Colonic mucosa (tissue), 4 donors: Measurements from ENCODE around the gene RUNX3. TPM values are rescaled to one million over a fixed set of nuclear protein-coding genes. Genes with fewer than 3 reads are reported as not detected.

ENCODE experiments used
- DNase-seq: peaks from one replicate; pipeline ENCODE4 v3.0.0-alpha.2; 2020
- H3K27ac ChIP-seq: fragments of 200-600 bp; one replicate; pipeline ENCODE4 v1.8.0; 2021
- H3K27me3 ChIP-seq: fragments of 200-600 bp; one replicate; pipeline ENCODE4 v1.8.0; 2021
- H3K36me3 ChIP-seq: fragments of 200-600 bp; one replicate; pipeline ENCODE4 v1.8.0; 2021
- H3K4me1 ChIP-seq: fragments of 200-600 bp; one replicate; pipeline ENCODE4 v1.8.0; 2021; ENCODE audit warnings: mild to moderate bottlenecking
- H3K4me3 ChIP-seq: fragments of 200-600 bp; one replicate; pipeline ENCODE4 v1.8.0; 2021
- H3K9ac ChIP-seq, 2 donors: one replicate each; pipeline ENCODE4 v1.7.0; 2013; ENCODE audit warnings: control low read depth in 2 of 2, low read depth in 2 of 2, low read length in 2 of 2
- H3K9me3 ChIP-seq: fragments of 200-600 bp; one replicate; pipeline ENCODE4 v1.8.0; 2021
- CTCF ChIP-seq: fragments of 200-600 bp; IDR thresholded peaks from one replicate; pipeline ENCODE4 v1.8.0; 2022; ENCODE audit warnings: antibody characterized with exemption, mild to moderate bottlenecking
- intact Hi-C: fragments of 100-400 bp; cut with DNase I; formaldehyde crosslinking; loops from one replicate; pipeline ENCODE4 v1.14.1; 2022
- total RNA-seq, 2 donors: library from RNA; stranded (reverse); fragmentation: NEBNext Ultra II Directional in 1 of 2; extraction: Animal tissue kit (Norgen Biotek cat#: 25700) in 1 of 2; gene quantifications; one replicate each; pipeline ENCODE4 v1.2.1, GENCODE V29; 2021
- donor health status: healthy.
- donor health status: DM: no; HTN: no; CAD: no.
- donor health status: DM: no; HTN: no; CAD: no.

RUNX3 gene
- total RNA-seq, 2 donors from 2014 or later = 1.6 to 3.2 TPM

GRCh38 chr1:24961961-24962861 is 32.1 kb upstream of the RUNX3 start:
- Histone ChIP-seq H3K27ac (no peak overlapping the region), H3K4me1 (no peaks in the 10 kb centered on the region), H3K4me3 (no peak overlapping the region), H3K27me3 (no peaks in the 10 kb centered on the region), H3K9ac (no peak overlapping the region), H3K9me3 (no peaks in the 10 kb centered on the region), H3K36me3 (no peaks in the 10 kb centered on the region)
- intact Hi-C loops = no loop called here
- no peak for TF ChIP-seq CTCF
- DNase-seq = no peak

DNA sequence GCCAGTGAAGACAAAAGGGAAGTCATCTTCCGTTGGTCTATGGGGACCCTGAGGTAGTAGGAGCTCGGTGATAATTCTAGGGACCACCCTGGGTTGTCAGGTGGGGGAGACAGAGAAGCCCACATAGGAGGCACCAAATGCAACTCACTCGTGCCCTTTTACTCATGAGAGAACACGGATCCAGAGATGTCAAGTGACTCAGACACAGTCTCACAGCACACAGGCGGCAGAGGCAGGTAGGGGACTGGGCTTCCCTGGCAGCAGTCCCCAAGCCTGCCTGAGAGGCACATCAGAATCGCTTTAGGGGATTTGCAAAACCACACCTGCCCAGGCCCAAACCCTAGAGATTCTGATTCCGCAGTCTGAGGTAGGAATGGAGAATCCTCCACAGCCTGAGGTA is 31.3 kb upstream of the RUNX3 start:
- Histone ChIP-seq H3K9me3 (no peaks in the 10 kb centered on the region), H3K4me3 (no peak overlapping the region), H3K9ac (no peak overlapping the region), H3K36me3 (no peaks in the 10 kb centered on the region), H3K27ac (no peak overlapping the region), H3K27me3 (no peaks in the 10 kb centered on the region), H3K4me1 (no peaks in the 10 kb centered on the region)
- TF ChIP-seq CTCF = no peak
- intact Hi-C loops = no loop called here
- DNase-seq = no peak

DNA sequence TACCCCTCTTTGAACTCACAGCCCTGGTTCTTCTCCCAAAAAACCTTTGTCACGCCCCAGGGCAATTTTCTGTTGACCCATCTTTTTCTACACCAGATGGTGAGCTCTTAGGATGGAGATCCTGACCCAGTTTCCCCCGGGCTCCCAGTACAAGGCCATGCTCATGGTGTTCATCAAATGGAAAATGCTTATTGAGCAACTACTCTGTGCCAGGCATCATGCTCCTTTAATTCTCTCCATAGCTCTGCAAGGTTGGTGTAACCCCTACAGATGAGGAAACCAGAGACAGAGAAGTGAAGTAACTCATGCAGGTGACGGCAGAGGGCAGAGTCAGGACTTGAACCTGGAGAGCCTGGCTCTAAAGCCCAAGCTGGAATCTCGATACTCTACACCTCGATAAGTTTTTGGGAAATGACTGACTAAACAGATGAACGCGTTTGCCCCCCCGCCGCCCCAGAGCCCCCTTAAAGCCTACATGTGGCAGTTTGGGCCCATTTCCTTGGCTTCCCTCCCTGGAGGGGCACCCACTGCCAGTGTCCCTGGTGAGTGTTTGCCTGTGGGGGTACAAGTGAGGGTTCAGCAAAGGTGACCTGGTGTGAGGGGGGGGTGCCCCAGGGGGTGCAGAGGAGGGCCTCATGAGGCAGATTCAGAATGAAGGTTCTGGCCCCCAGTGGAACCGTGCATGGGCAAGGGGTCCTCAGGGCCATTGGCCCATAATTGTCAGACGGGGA is 30.2 kb upstream of the RUNX3 start:
- H3K9me3 ChIP-seq = no peaks in the 10 kb centered on the region
- no peak overlapping the region for H3K4me3 ChIP-seq
- no peak overlapping the region for H3K9ac ChIP-seq
- no peak for DNase-seq
- no peak for TF ChIP-seq CTCF
- H3K36me3 ChIP-seq = no peaks in the 10 kb centered on the region
- no peaks in the 10 kb centered on the region for H3K27me3 ChIP-seq
- no peaks in the 10 kb centered on the region for H3K4me1 ChIP-seq
- intact Hi-C loops = no loop called here
- no peak overlapping the region for H3K27ac ChIP-seq

- H3K9me3 ChIP-seq = no peaks in the 10 kb centered on the region
- H3K9ac ChIP-seq = no peak overlapping the region
- H3K36me3 ChIP-seq = no peaks in the 10 kb centered on the region
- H3K4me3 ChIP-seq = no peak overlapping the region
- no peaks in the 10 kb centered on the region for H3K27me3 ChIP-seq
- TF ChIP-seq CTCF = no peak
- intact Hi-C loops = no loop called here
- no peak for DNase-seq
- H3K27ac ChIP-seq = no peak overlapping the region
- no peaks in the 10 kb centered on the region for H3K4me1 ChIP-seq
Observed at GRCh38 chr1:24959623-24959975, 29.5 kb upstream of the RUNX3 start.

DNA sequence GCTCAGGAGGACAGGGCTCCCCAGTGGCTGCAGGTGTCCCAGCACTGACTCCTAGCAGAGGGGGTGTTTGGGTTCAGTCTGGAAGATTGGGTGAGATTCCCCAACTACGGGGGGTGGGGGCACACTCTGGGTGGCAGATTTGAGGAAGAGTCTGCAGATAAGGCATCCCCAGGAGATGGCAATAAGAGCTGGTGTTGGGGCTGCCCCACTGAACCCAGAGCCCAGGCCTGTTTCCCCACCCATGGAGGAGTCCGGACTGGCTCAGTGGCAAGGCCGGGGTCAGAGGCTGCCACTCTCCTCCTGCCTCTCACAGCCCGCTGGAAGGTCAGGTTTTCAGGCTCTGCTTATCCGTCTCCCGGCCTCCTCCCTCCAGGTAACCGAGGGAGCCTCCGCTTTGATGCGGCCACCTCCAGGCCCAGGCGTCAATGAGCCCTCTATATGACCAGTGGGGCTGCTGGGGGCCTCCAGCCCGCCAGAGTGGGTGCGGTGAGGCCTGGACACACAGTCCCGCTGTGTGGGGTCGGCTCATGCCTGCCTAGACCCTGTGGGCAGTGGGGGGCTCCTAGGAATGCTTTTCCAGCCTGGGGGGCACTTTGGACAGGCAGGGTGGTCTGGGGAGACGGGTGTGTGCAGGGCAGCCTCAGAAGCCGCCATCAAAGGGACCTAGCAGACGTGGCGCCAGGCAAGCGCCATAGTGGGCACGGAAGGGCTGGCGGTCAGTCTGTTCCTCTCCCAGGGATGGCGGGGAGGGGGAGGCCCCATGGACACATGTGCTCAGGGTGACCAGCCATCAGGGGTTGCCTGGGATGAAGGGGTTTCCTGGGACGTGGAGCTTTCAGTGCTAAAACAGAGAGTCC is 28.9 kb upstream of the RUNX3 start:
- Histone ChIP-seq H3K36me3 (no peaks in the 10 kb centered on the region), H3K9me3 (no peaks in the 10 kb centered on the region), H3K27me3 (no peaks in the 10 kb centered on the region), H3K27ac (no peak overlapping the region), H3K4me3 (no peak overlapping the region), H3K4me1 (no peaks in the 10 kb centered on the region), H3K9ac (no peak overlapping the region)
- intact Hi-C loops = no loop called here
- no peak for DNase-seq
- no peak for TF ChIP-seq CTCF
